H4 (cell line): ENCODE data around the gene NAA60. TPM values are rescaled to one million over a fixed set of nuclear protein-coding genes. Genes with fewer than 3 reads are reported as not detected.
"Not testable (repeated sequence)": the region's sequence is repeated elsewhere in the genome, so short reads cannot be mapped to it uniquely, and the experiment has no call there.

Source experiments
- DNase-seq: peaks from one replicate; pipeline ENCODE4 v3.0.0-alpha.2; 2015; ENCODE audit warnings: low spot score
- total RNA-seq: library from RNA; depleted of rRNA; stranded (reverse); fragments of >200 nt; shearing (Covaris generic); gene quantifications from 2 replicates; pipeline ENCODE4 v1.2.3, GENCODE V29; 2014

Gene NAA60
- total RNA-seq, 1 experiment from 2014 or later: 8.7 TPM

DNA sequence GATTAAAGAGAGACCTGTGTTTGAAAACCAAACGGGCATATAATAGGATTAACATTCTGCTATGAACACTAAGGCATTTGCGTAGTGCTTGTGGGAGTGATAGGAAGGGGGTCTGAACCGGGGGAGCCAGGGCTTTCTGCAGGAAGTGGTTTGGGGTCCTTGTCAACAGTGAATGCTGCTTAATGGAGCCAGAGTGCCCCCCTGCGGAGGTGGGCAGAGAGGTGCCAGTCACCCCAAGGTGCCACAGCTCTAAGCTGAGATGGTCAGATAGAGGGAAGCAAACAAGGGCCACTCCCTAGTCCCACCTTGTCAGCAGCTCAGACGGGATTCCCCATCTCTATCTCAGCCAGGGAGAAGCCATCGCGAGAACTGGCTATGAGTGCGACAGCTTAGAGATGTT is 17.7 kb downstream of the NAA60 start:
- no peak for DNase-seq

DNA sequence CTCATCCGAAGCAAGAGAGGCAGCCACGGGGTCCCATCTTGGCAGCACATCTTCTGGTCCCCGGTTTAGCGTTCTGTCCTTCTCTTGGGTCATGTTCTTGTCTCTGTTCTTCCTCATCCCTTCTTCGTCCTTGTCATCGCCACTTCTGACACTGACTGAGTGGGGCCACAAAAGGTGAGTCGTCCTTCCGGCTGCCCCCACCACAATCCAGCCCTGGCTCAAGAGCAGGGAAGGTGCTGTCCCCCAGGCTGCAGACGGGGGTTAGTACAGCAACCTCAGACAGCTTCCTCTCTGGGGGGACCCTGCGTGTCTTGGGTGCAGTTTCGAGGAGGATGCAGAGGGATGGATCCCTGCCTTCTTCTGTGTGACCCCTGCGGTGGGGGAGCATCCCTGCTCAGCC is 21.8 kb downstream of the NAA60 start:
- DNase-seq: no peak

DNA sequence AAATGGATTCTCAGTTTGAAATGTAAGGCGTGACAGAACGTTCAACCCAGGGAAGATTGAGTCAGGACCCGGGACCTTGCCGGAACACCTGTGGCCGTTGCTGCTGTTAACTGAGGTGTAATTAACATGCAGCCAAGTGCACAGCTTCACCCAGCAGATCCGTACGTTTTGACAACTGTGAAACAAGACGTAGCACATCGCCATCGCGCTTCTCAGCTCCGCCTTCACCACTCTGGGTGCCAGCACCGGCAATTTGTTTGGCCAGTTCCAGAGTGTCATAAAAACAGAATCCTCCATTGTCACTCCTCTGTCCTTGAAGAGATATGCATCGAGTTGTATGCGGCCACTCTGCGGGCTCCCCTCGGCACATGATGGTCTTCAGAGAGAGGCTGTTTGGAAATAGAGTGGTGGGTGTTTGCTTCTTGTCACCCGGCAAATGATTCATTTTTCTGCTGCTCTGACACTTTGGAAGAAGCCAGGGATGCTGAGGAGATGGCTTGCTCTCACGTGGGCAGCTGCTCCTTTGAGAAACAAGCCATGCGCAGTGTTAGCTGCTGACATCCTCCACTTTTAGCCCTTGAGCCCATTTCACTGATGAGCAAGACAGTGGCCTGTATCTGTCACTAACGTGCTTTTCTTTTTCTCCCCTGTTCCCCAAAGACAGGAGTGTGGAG is 22.6 kb downstream of the NAA60 start:
- DNase-seq: no peak

DNA sequence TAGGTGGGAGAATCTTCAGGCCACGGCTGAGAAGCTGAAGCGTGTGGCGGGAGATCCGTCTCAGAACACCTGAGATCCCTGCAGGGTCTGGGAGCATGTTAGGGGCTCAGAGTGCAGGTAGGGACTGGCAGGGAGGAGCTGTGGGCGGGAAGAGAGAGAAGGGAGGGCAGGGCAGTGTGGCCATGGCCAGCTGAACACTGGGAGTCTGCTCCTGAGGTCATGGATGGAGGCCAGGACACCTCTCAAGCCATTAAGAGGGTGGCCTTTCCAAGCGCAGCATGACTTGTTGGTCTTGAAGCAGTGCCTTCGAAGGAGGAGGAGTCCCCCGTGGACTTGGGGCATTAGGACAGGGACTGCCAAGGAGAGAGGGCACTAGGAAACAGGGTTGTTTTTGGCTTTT is 23.7 kb downstream of the NAA60 start:
- DNase-seq: no peak

DNA sequence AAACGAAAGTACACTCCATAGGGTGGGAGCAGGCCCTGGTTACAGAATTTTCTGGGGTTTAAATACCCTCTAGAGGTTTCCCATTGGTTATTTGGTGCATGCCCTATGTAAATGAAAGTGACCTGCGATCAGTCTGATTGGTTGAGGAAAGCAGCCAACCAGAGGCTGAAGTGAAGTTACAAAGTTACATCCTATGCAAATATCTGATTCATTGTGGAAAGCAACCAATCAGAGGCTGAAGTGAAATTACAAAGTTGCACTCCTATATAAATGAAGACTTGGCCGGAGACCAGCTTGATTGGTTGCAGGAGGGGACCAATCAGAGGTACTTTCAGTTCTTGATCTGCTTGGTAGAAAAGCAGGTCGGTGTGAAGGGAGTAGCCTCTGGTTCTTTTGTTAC is 24.4 kb downstream of the NAA60 start:
- DNase-seq: no peak

DNA sequence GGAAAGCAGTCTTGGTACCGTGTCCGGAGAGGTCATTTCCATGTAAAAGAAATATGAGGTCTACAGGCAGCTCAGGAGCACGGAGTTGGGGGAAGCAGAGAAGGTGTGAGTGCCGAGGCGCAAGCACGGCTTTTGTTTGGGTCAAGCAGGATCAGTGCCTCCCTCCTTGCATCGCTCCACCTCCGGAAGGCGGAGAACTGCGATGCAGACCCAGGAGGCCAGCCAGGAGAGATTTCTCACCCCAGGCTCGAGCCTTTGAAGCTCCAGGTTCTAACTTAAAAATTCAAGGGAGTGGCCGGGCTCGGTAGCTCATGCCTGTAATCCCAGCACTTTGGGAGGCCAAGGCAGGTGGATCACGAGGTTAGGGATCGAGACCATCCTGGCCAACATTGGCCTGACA is 25.0 kb downstream of the NAA60 start:
- no peak for DNase-seq

DNA sequence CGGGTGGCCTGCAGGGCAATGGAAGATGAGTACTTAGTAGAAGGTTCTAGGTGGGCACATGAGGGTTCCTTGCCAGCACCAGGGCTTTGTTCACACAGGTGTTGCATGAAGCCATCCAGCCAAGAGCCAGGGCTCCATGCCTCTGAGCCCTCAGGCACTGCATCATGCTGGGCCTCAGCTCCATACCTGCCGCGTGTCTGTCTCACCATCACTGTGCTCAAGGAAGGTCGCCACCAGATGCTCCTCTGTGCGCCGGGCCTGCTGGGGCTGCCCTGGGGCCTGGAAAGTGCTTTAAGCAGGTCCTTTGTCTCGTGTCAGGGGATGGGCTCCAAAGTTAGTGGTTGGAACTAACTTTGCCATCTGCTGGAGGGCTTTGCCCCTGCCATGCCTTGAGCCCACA is 26.3 kb downstream of the NAA60 start:
- DNase-seq: no peak

DNA sequence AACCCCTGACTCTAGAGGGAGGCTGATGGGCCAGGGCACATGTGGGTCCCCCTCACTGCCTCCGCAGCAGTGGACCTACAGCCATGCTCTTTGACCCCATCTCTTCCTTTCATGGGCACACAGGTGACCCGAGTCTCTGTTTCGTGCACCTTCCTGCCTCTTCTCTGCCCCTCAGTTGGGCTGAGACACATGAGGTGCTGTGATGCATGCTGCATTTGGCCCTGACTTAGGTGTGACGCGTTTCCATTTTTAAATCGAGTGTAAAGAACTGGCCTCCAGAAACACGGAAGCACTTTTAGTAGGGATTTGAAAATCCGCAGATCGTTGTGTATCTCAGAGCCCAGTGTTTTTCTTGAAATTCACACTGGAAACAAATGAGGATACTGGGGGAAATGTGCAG is 27.2 kb downstream of the NAA60 start:
- no peak for DNase-seq

DNA sequence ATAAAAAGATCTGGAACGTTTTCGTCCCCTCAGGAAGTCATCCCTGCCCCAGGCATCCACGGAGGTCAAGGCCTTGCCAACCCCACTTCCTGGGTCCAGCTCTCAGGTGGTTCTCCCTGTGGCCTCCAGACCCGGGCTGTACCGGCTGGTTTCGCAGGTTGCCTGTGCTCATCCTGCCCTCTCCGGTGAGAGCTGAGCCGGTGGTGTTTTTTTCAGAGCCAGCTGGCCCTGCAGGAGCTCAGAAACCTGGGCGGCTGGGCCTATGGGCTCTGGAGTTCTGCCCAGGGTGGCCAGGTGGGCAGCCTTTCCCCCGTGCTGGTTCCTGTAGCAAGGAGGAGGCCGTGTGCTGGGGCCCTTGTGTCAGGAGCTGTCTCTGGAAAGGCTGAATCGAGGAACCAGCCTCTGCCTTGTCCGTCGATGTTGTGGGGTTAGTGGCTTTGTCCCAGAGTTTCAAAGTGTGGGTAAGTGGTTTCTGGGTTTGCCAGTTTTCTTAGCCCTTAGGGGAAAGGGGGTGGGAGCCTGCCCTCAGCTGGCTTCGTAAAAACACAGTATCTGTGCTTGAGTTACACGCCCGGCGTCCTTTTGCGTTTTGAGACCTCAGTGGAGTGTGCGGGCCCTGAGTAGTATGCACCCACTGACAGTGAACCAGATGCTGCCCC is 28.2 kb downstream of the NAA60 start:
- no peak for DNase-seq

DNA sequence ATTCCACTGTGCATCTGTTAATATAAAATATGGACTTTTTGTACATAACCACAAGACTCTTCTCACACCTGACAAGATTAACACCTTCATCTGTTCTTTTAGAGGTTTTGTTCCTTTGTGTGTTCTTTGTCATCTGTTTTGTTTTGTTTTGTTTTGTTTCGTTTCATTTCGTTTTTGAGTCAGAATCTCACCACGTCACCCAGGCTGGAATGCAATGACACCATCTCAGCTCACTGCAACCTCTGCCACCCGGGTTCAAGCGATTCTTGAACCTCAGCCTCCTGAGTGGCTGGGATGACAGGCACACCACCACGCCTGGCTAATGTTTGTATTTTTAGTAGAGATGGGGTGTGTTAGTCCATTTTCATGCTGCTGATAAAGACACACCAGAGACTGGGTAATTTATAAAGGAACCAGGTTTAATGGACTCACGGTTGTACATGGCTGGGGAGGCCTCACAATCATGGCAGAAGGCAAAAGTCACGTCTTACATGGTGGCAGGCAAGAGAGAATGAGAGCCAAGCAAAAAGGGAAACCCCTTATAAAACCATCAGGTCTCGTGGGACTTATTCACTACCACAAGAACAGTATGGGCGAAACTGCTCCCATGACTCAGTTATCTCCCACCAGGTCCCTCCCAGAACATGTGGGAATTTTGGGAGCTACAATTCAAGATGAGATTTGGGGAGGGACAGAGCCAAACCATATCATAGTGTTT is 29.6 kb downstream of the NAA60 start:
- no peak for DNase-seq

DNA sequence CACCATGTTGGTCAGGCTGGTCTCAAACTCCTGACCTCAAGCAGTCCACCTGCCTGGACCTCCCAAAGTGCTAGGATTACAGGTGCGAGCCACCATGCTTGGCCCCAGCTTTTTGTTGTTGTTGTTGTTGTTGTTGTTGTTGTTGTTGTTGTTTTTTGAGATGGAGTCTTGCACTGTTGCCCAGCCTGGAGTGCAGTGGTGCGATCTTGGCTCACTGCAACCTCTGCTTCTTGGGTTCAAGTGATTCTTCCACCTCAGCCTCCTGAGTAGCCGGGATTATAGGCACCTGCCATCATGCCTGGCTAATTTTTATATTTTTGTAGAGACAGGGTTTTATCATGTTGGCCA is 30.1 kb downstream of the NAA60 start:
- not testable (repeated sequence) for DNase-seq

DNA sequence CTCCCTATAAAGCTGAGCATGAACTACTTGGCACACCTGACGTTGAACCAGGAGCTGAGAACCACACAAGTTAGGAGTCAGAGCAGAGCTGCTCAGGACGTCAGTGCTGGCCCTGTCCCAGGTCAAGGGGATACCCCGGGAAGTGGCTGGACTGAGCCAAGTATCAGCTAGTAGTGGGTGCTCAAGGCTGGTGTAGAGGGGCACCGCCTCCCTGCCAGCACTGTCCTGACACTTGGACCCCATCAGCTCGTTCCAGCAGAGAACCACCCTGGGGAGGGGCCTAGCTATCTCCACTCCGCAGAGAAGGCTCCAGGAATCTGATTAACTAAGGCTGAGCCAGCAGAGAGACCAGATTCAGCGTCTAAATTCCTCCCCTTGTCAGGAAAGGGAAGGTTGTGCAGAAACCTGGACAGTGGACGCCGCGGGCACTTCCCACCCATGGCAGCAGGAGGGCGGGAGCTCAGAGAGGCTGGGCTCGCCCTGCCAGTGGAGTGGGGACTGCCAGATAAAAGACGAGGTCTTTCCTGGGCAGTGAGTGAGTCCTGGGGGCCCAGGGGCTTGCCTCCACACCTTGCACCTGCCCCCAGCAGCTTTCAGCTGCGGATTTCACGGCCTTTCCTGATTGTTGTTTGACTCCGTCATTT is 30.8 kb downstream of the NAA60 start:
- no peak for DNase-seq

DNA sequence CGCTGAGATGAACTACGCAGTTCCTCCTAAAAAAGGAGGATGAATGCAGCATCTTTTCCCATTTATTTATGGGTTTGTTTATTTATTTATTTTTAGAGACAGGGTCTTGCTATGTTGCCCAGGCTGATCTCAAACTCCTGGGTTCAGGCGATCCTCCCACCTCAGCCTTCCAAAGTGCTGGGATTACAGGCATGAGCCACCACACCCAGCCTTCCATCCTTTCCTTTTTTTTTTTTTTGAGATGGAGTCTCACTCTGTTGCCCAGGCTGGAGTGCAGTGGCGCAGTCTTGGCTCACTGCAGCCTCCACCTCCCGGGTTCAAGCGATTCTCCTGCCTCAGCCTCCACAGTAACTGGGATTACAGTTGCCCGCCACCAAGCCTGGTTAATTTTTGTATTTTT is 31.4 kb downstream of the NAA60 start:
- not testable (repeated sequence) for DNase-seq

DNA sequence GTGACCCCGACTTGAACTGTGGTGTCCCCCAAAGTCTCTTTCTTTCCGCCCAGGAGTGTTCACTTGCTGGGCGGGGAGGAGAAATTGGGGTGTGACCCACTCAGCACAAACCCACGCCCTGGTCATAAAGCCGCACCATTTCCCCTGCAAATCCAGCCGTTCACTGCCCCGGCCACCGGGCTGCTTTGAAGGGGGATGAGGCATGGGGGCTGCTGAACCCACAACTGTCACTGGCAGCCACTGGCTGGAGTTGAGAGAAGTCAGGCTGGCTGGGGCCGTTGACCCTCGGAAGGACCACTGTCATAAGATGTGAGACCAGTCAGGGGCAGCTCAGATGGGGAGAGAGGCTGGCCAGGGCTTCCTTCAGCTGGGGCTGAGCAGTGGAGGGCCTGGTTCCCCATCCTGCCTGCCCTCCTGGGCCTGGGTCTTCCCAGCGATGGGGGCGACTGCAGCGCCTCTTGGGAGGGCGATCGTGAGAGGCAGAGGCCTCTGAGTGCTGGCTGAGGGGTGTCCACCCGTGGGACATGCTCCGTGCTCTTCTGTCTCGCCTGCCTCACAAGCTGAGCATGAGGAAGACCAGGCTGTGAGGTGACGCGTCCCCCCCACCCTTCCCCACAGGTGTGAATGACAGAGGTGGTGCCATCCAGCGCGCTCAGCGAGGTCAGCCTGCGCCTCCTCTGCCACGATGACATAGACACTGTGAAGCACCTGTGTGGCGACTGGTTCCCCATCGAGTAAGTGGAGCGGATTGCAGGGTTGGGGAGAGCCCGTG is 32.3 kb downstream of the NAA60 start:
- no peak for DNase-seq

DNA sequence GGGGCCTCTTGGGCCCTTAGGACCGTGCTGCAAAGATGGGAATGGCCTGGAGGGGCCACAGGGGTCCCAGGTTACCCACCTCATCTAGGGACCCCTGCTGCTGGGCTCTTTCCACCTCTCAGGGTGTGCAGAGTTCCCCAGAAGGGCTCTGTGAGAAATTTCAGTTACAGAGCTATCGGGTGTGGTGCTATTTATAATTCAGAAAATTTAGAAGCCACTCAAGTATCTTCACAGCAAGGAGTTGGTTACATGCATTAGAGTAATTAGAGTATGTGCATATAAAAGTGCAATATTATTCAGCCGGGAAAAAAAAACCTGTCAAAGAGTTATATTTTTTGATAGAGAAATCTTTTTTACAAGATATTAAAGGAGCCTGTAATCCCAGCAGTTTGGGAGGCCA is 32.9 kb downstream of the NAA60 start:
- DNase-seq: no peak

DNA sequence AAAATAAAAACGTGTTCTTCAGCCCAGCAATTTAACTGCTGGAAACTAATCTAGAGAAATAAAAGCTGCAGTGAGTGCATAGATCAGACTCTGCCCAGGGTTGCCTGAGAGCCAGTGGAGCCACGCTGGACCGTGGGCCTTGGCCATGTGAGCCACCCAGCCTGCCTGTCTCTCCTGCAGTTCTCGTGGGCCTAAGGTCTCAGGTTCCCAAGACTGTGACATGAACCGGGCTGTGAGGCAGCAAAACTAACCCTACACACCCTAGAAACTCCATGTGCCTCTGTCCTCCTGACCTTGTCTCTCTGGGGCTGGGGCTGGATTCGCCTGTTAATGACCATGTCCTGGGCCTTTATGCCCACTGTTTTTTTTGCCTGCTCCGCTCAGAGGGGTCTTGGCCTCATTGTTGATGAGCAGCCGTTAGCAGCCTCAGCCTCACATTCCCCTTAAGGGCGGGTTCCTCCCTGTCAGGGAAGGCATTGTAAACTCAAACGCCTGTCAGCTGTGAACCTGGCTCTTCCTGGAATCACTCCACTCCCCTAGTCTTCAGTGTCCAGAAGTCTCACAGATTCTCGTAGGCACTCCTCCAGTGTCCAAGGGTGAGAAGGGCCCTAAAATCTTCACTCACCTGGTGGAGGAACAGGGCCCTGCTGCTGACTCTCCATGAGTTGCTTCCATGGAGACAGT is 34.9 kb downstream of the NAA60 start:
- DNase-seq: no peak

DNA sequence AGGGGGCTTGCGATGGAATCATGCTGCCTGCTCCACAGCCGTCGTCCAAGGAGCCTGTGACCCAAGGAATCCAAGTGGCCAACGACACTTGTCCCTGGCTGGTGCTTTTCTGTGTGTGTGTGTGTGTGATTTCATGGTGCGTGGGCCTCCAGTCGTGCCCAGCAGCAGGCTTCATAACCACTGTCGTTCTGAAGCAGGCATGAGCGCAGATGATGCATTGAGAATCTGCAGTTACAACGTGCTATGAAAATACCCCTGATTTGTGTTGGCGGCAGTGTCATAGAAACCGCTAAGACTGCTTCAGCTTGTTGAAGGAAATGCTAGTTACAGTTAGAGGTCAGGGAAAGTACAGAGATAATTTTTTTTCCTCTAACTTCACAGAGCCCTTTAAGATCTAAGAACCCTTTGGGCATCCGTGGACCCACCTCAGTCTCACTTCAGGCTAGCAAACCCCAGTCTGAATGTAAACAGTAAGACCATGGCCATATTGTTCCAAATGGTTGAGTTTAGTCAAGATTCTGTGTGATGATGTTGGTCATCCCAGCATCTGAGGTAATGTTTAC is 36.3 kb downstream of the NAA60 start:
- DNase-seq: no peak

DNA sequence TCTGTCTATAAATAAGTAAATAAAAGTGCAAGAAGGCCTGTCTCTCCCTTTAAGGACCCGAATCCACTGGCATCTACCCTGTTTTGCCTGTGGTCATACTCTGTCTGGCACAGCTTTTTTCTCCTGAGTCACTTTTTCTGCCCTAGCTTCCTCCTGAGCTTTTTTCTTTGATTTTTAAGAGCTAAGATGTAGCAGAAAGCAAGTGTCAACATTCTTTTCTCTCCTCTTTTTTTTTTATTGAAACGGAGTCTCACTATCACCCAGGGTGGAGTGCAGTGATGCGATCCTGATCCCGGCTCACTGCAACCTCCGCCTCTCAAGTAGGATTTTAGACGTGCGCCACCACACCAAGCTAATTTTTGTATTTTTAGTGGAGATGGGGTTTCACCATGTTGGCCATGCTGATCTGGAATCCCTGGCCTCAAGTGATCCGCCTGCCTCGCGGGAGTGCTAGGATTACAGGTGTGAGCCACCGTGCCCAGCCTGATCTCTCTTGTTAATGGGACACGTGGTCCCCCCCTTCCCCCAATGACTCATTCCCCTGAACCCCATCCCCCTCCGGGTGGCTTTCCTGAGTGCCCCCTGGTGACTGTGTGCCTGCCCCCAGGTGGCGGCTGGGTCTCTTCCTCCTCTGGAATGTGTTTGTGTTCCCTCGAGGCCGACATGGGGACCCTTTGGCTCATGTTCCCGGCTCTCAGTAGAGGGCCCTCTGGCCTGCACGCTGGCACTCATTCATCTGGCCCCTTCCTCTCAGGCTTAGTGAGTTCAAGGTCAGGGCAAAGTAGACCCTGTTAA is 37.6 kb downstream of the NAA60 start:
- DNase-seq: no peak

DNA sequence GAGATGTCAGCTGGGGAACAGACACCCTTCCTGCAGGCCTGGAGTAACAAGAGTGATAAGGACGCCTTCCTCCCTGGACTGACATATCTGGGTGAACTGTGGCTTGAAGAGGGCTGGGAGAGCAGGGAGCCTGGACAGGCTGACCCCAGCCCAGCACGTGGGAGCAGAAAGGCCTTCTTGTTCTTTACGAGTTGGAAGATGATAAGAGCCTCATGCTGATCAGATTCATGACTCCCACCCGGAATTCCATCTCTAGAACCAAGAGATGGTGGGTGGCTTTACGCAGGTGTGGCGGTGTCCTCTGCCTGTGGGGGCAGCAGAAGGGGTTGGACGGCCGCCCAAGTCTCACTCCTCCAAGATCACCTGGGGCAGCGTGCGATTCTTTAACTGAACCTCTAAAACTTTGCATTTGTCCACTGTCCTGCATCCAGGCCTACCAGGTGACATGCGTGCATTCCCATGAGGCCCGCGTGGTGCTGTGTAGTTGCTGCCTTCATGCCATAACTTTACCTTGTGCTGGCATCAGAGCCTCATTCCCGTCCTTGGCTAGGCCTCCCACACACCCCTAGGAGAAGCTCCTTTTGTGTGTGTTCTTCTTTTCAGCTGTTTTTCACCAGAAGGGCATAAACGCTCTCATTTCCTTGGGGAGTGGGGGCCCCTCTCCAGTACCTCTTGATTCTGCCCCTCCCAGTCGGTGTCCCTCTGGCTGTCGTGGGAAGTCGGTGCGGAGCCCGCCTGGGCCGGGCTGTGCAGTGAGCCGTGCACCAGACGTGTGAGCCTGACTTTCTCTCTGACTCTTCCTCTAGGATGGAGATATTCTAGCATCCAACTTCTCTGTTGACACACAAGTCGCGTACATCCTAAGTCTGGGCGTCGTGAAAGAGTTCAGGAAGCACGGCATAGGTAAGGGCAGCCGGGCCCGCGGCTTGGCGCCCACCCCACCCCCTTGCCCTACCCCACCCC is 38.5 kb downstream of the NAA60 start:
- DNase-seq: no peak
